NCI-H69 (cell line): ENCODE results near the gene SBF2.

Source experiments
- DNase-seq: peaks from one replicate; lab custom pipeline; 2025; lab: John Stamatoyannopoulos, UW

The SBF2 gene

DNA sequence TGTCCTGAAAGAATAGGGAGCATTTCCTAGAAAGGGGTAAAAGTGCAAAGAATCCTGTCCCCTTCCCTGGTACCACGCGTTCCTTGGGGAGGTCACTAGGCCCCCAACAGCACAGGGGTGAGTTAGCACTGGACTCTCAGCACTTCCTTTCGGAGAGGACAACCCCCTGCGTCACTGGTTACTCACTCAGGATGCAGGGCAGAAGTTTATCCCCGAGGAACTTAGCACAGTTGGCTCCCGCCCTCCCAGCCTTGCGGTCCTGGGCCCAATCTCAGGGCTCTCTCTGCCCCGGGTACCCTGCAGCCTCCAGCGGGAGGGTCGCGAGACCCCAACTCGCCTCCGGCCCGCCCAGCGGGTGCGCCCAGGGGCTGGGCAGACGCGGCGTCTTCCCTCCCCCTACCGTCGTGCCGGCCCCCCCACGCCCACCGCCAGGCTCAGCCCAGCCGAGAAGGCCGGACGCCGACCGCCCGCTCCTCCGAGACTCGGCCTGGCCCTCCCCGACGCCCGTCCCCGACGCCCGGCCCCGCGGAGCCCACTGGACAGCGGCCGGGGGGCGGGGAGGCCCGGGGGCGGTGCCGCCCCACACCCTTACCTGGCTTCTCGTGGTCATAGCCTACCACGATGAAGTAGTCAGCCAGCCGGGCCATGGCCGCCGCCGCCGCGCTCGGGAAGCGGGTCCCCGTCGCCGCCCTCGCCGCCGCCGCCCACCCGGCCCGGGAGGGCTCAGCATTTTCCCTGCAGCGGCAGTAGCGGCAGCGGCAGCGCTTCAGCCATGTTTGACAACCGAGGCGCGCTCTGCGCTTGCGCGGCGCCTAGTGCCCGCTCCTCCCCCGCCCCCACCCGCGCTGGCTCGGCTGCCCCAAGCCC lies at the start of gene SBF2:
Gene SBF2 (minus strand): TSS at position 797 of the 867 bp plus-strand sequence. CDS start 150 bp downstream, at position 647.
- DNase-seq, result peak; percentile 91

DNA sequence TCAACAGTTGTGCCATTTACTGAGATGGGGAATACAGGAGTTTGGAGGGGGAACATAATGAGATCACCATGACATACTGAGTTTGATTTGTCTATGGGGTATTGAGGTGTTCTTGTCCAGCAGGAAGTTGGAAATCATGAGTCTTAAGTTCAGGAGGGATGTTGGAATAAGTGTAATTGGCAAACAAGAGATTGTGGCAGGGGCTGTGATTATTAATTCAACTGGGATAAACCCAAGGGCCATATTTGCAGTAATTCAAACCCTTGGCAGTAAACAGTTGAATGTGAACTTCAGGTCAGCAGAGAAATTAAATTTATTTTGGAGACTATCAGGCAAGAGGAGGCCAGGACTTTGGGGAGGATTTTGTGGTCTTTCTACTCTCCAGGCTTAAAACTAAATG lies 44.3 kb upstream of the SBF2 start:
- no peak for DNase-seq

DNA sequence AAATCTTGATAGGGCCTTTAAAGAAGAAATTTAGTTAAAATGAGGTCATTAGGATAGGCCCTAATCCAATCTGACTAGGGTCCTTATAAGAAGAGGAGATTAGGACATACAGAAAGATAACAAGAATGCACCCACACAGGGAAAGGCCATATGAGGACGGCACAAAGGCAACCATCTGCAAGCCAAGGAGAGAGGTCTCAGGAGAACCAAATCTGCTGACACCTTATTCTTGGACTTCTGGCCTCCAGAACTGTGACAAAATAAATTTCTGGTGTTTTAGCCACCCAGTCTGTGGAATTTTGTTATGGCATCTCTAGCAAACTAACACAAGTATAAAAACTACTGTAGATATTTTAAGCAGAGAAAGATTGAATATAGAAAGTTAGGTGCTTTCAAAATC lies 39.5 kb upstream of the SBF2 start:
- DNase-seq, result no peak

DNA sequence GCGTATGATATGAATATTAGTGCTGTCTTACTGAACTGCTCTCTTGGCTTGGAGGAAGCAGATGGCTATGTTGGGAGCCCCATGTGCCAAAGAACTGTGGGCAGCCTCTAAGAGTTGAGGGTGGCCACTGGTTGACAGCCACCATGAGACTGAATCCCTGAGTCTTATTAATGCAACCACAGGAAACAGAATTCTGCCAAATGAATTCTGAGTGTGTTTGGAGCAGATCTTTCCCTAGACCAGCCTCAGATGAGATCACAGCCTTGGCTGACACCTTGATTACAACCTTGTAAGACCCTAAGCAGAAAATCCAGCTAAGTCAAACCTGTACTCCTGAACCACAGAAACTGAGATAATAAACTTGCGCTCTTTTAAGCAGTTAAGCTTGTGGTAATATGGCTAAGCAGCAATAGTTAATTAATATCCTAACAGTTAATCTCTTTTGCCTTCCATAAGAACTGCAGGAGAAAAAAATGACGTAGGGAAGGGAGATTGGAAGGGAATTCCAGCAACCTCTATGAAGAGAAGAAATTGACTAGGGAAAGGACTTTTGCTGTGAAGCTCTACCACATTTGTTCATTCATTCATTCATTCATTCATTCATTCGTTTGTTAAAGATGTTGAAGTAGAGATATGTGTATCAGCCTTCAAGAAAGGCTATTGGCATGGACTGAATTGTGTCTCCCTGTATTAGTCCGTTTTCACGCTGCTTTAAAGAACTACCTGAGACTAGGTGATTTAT lies 37.7 kb upstream of the SBF2 start:
- DNase-seq, result no peak

DNA sequence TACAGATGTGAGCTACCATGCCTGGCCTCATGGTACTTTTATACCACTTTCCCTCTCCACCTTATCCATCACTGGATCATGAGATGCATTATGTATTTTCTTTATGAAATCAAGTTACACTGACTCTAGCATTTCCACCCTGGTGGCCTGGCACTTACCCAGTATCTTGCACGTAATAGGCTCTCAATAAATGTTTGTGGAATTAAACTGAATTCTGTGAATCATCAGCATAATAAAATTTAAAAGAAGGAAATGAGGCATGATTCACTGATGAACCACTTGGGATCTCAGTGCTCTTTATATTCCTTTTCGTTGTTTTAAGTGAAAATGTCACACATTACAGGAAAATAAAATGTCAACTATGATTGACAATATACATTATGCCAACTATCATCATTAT lies 35.9 kb upstream of the SBF2 start:
- no peak for DNase-seq

DNA sequence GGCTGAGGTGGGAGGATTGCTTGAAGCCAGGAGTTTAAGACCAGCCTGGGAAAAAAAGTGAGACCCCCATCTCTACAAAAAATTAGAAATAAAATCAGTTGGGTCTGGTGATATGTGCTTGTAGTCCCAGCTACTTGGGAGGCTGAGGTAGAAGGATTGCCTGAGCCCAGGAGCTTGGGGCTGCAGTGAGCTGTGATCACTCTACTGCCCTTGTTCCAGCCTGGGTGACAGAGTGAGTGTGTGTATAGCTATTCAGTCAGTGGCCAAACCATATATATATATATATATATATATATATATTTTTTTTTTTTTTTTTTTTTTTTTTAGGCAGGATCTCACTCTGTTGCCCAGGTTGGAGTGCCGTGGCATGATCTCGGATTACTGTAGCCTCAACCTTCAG lies 35.3 kb upstream of the SBF2 start:
- DNase-seq, result no peak

DNA sequence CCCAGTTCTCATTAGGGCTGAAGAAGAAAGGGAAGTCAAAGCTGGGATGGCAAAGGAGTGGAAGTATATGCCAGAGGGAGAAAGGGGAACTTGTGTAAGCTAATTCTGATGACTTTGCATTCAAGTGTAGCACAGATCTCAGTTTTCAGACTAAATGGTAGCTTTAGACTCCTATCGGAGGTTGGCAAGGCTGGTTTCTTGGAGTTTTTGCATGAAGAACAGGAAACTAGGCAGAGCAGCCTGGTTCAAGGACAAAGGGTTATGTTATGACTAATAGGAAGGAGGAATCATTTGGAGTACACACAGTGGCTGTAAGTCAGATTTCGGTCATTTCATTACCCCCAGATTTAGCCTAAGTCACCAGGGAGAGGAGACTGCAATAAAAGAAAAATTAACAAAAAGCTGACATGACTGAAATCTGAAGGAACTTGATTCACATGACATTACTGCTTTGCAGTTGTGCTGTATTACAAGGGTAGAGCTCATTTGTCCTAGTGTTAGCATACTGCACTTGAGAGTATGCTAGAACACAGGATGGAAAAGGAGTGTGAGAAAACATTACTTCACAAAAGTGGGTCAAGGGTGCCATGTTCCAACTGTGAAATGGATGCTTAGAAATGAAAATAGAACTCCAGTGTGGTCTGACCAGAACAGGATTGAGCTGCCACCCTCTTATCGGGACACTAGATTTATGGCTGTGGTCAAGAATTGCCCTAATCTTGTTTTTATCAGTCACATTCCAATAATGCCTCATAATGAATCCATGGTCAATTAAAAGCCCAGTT lies 34.5 kb upstream of the SBF2 start:
- DNase-seq, result no peak

DNA sequence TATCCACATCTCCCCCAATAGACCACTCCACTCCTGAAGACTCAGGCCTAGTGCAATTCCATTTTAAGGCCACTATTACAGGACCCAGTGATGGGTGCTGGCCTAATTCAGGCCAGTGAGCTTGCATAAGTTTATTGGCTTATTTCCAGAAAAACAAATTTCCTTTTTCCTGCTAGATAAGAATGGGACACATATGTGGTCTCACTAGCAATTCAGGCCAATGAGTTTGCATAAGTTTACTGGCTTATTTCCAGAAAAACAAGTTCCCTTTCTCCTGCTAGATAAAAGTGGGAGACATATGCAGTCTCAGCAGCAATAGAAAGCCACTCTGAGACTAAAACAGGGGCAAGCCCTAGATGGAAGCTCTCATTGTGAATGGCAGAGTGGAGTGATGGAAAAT lies 33.2 kb upstream of the SBF2 start:
- DNase-seq, result no peak

DNA sequence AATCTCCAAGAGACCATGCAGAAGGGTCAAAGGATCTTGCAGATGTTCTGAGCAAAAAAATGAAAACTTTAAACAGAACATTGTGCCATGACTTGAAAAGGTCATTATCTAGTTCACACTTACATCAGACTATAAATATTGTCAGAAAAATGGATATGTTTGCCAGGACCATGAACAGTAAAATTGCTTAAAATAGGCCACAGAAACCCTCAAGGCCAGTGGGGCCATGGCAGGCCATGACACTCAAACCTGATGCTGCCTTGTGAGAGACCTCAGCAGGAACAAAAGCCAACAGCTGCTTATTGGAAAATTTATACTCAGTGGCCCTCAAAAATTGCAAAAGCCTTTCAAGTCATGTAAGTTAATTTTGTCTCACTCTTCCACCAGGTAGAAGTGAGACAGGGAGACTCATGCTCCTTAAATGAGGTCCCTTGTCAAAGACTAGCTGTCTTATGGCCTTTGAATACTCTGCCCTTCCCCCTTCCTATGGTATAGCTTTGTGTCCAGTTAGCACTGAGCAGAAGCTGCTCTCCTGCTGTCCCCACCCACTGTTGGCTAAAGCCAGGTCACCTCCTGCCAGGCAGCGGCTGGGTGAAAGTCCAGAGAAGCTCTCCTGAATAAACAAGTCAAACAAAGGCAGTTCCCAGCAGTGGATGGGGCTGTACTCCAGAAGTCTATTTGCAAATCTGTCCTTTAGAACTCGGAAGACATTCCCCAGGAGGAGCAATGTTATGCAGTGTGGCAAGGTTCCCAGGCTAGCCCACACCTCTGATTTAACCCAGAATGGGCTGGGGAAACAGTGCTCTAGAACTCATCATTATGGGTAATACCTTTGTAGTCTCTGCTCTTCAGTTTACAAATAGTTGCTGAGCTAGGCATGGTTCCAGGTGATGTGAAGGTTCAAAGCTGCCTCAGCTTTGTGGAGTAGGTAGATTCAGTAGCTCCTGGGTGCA lies 32.3 kb upstream of the SBF2 start:
- peak; percentile 69 for DNase-seq

DNA sequence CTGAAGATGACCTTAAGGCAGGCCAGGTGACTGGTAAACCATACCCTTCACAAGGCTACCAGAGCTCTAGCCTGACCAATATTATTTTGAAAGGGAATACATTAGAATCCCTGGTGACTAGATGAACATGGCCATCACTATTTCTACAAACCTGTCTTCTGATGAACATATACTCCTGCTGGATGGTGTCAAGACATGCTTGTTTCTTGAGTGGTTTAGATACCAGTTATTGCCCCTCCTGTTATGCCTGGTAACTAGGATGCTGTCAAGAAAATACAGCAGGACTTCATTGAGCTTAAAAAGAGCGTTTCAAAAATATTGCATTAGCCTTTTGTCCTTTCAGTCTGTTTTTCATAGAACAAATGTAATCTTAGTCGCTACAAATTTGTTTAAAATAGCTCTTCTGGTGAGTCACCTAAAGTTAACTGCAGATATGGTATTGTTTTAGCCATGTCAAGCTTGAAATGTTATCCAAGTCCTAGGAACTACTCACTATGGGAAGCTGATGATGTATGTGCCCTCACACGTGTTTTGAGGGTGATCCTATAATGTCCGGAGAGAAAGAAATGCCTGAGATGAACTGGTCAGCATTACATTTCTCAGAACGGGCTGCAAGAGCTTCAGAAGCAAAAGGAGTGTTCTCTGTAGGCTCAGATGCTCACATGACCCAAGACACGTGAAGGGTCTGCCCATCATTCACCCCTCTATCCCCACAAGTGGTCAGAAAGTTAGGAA lies 31.4 kb upstream of the SBF2 start:
- no peak for DNase-seq

DNA sequence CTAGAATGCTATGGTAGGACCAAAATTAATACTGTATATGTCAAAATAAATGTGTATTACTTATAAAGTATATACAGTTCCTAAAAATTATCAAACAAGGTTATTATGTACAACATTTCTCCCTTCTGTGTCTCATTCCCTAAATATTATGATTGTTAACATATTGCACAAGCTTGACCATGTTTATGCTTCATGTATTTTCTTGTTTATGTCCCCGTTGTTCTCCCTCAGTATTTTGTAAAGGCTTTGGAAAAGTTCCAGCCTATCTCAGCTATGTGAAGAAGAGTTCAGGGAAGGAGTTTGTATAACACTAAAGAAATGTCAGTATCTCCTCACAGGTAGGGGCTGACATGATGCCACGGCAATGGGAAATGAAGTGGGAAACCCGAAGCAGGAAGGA lies 30.5 kb upstream of the SBF2 start:
- DNase-seq, result no peak

DNA sequence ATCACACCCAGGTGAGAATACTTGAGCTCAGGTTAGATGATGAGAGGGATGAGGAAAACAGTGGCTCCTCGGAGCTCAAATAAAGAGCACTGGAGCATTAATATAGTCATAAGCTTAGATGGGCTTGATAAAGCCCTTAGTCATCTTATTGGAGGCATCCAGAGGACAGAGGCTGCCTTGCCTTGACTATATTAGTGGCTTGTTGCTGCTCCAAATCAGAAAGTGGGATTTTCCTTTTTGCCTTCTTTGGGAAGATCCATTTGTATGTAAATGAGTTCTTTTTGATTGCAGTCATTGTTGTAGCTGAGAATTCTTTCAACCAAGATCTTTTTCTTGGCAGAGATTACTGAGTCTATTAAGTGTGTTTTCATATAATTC lies 29.8 kb upstream of the SBF2 start:
- no peak for DNase-seq

DNA sequence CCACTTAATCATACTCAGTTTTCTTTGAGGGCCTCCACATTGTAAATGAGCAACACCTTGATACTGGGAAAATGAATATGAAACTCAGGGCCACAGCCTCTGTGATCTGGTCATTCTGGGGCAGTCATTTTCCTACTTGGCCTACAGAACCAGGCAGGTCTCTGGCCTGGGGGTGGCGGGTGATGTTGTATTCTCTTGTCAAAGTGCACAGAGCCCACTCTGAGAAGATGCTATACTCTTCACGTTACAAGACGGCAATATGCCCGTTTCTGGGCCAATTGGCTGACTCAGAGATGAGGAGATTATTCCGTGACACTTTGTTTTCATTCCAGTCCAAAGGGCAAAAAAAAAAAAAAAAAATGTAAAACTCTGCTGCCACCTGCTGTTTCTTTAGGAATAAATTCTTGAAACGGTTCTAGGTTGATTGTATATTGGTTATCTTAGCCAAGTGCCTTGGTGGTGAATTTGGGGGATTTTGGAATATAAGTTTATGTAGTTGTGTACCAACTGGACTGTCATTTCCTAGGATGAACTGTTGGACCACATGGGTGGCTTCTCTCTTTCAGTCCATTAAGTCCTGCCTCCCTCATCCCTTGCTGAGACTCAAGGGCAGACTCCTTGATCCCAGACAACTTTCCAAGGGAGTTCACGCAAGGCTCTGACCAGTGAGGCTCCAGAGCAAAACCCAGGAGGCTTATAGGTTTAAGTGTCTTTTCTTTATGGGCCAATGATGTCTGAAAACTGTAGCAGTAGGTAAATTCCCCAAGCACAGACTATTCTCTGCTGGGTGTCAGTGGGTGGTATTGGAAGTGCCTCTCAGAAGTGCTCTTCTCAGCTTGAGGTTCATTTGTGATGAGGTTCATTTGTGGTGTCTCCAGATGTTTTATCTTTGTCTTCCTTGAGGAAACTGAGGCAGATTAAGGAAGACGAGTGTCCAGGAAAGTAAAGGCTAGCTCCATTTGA lies 29.1 kb upstream of the SBF2 start:
- DNase-seq, result peak; percentile 65

DNA sequence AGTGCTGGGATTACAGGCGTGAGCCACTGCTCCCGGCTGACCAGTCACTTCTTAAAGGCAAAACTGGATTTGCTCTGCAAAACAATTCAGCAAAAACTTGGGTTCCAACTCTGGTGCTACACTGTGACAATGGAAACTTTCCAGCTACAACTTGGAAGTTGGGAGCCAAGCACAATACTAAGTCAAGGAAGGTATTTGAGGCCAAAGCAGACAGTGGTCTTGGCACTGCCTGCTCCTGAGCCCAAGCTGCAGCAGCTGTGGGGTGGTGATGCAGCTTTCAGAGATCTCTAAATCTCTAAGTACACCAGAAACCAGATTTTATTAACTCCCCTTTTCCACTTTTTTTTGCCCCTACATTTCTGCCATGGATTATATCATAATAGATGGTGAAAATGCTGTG lies 28.4 kb upstream of the SBF2 start:
- DNase-seq, result no peak

DNA sequence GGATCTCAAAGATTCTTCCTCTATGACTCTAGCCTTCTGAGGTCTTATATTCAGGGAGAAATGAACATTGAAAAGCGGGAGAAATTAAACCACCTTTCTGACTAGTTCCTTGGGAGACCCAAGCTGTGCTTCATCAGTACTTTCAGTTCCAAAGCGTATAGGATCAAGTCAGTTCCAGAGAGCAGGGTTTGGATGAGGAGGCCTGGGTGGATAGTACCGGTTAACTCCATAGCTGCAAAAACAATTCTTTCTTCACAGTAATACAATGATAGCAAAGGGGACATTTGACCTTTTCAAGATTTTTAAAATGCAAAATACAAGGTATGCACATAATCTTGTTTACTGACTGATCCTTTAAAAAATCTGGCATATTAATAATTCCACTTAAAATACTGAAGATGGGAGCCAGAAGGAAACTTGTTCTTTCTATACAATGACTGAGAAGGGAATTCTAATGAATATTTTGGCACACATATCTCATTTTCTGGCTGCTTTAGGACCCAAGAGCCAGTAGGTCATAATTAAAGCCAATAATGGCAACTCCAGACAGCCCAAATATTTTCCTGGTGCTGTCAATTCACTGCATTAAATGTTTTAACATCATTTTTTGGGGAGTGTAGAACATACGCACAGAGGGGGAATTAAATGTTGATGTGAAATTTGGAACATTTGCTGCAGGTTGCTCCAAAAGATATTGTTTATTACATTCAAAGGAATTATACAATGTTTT lies 26.9 kb upstream of the SBF2 start:
- no peak for DNase-seq

DNA sequence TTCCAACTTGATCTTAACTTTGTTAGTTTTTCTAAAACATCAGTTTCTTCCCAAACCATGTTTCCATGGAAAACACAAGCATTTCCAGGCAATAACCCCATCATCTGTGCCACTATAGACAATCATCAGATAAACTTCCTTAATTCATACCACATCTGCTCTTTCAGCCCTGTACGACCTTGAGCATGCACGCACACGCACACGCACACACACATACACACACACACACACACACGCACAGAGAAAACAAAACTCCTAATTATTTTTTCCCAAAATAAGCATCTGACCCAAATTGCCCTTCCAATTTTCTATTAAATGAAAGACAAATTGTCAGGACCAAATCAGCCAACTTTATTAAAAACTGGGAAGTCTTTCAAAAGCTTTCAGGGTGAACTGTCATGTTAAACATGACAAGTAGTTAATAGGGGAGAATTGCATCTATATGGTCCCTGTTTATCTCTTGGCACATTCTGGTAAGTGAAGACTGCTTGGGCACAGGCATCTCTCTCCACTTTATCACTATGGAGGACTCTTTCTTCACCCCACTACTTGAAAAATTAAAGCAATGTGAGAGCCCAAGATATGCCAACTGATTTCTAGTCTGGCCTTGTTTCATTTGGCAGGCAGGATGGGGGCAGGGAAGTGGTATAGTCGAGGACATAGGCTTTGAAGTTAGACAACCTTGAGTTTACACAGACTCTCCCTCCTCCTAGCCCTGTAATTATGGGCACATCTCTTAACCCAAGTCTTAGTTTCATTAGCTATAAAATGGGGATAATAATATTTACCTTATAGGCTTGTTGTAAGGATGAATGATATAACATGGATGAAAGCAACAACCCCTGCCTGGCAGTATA lies 25.9 kb upstream of the SBF2 start:
- DNase-seq, result peak; percentile 44

DNA sequence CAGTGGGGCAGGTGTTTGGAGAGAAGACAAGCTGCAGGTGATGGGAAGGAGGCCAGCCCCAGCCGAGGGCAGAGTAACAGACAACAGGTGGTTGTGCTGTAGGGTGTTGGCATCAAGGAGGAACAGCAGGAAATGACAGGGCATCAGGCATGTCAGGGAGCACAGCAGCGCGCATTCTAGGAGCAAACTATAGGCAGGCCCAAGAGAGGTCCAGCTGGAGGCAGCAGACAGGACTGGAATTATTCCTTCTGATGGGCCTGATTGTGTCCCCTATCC lies 24.4 kb upstream of the SBF2 start:
- DNase-seq, result peak; percentile 93
